HG02884 (cell line): Measurements from ENCODE around the gene SLC30A1.
"Not testable (repeated sequence)": the region's sequence is repeated elsewhere in the genome, so short reads cannot be mapped to it uniquely, and the experiment has no call there.

Source experiments
- ATAC-seq: cut with Tn5 transposase; IDR thresholded peaks from one replicate; pipeline ENCODE4 v1.9.1; 2021; ENCODE audit warnings: mild to moderate bottlenecking, moderate library complexity; ENCODE audit not compliant: unreplicated experiment

SLC30A1 gene, protein sequence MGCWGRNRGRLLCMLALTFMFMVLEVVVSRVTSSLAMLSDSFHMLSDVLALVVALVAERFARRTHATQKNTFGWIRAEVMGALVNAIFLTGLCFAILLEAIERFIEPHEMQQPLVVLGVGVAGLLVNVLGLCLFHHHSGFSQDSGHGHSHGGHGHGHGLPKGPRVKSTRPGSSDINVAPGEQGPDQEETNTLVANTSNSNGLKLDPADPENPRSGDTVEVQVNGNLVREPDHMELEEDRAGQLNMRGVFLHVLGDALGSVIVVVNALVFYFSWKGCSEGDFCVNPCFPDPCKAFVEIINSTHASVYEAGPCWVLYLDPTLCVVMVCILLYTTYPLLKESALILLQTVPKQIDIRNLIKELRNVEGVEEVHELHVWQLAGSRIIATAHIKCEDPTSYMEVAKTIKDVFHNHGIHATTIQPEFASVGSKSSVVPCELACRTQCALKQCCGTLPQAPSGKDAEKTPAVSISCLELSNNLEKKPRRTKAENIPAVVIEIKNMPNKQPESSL

DNA sequence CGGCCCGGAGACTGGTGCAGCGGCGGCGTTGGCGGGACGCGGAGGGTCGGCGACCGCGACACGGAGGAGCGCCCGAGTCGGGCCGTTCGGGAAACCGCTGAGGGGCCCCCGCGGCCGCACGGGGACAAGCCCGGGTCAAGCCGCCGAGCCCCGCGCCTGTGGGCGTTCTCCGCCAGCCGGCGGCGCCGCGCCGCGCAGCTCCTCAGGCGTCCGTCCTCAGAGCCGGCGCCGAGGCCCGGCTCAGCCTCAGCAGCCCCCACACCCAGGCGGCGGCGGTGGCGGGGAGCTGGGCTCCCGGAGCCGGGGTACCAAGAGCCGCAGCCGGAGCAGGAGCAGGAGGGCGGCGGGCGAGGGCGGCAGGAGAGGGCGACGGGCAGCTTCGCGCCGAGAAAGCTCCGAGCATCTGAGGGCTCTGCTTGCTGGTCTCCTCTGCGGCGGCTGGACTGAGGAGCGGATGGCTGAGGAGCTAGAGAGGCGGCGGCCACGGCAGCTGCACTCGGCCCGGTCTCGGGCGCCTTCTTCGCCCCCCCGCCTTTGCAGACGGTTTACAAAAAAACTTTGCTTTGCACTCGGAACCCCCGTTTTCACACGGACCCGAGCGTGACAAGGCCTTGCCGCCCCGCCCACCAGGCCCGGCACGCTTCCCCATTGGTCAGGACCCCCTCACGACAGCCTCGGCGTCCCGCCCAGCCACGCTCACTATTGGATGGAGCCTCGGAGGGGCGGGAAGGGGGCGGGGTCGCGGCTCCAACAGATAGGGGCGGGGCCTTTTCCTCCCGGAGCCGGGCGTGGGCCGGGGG lies at the start of gene SLC30A1:
Gene SLC30A1, minus strand, starts transcription at position 522 of the 800 bp plus-strand sequence. CDS start 549 bp downstream, outside the sequence.
- peak; percentile 82 for ATAC-seq

DNA sequence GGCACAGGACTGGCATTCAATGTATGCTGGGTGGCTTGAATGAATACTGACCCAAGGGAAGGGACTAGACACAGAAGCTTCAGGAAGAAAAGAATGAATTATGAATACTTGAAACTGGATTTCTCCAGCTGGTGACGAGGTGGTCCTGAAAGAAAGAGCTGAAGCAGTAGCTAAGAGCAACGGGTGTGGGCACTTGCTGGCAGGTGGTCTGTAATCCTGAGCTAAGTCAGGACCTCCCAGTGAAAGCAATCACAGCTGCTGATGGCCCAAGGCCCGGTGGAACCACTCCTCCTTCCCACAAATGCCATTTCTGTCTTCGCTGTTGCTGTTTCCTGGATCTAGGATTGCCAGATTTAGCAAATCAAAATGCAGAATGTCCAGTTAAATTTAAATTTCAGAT lies 49.5 kb upstream of the SLC30A1 start:
- ATAC-seq: no peak

DNA sequence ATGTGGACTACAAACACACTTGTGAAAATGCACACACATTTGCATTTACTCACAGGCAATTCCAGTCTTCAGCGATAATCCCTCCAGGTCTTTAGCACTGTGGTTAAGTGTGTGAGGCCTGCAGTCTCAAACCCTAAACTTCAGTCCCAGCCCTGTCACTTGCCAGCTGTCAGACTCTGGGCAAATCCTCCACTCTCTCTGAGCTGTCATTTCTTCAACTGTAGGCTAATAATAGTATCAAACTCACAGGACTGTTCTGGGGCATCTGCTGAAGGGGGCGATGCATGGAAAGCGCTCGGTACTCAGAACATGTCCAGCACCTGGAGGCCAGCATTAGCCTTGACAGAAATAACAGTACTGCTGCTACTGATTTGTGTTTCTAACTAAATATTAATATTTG lies 48.3 kb upstream of the SLC30A1 start:
- ATAC-seq: no peak

DNA sequence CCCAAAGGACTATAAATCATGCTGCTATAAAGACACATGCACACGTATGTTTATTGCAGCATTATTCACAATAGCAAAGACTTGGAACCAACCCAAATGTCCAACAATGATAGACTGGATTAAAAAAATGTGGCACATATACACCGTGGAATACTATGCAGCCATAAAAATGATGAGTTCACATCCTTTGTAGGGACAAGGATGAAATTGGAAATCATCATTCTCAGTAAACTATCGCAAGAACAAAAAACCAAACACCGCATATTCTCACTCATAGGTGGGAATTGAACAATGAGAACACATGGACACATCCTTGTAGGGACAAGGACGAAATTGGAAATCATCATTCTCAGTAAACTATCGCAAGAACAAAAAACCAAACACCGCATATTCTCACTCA lies 46.9 kb upstream of the SLC30A1 start:
- ATAC-seq: not testable (repeated sequence)

DNA sequence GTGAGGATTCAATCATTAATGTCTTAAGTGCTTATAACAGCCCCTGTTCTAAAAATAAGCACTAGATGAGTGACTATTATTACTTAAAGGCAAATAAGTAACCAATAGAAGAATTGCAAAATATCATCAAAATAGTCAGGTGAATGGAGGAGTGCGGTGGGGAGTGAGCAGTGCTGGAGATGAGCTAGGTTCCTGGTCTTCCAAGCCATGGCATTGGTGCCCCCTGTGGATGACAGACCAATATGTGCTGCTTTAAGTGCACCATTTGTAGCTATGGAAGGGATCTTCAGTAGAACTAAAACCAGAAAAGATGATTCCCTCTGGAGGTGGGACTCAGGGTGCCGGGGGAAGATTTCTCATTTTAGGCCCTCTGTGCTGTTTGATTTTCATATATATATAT lies 46.1 kb upstream of the SLC30A1 start:
- ATAC-seq: no peak

DNA sequence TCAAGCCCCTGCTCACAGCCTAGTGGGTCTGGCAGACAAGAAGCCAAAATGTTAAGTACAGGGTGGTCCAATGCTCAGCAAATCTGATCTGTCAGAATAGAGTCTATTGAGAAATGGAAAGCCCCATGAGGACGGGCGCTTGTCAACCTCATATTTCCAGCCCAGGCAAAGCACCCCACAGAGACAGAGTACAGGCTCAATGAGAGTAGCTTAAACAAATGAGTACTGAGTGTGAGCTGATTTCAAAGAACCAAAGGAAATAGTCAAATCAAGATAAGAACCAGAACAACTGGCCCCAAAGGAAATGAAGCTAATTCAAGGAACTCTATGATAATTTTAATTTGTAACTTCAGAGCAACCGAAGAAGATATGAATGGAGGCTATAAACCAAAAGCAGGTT lies 44.6 kb upstream of the SLC30A1 start:
- no peak for ATAC-seq

DNA sequence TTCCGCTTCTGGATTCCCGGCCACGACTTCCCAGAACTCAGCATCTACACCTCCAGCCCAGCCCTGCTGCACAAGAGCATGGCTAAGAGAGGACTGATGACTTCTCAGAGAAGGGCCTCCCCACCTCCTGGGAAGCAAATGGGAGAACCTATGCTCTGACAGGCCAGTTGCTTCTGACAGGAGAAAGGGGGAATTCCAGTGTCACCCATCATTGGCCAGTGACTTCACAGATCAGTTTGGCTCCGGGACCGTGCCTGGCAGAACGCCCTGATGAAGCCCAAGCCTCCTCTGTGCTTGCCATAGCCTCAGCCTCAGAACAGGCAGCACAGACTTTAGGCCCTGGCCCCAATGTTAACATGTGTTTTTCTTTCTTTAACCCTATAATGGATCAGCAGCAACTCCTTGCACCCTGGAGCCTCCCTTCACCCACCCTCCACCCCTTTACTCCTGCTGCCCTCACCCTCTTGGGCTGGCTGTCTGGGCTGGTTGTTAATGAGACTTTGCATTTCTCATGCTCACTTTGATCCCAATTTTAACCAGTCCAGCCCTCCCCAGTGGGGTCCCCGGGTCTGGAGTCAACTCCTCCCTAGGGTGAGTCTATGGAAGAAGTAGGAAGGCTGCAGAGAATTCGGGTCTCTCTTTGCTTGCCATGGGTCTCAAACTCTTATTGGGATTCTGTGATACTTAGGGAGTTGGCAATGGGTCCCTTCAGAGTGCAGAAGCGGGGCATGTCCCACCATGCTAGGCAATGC lies 42.7 kb upstream of the SLC30A1 start:
- no peak for ATAC-seq

DNA sequence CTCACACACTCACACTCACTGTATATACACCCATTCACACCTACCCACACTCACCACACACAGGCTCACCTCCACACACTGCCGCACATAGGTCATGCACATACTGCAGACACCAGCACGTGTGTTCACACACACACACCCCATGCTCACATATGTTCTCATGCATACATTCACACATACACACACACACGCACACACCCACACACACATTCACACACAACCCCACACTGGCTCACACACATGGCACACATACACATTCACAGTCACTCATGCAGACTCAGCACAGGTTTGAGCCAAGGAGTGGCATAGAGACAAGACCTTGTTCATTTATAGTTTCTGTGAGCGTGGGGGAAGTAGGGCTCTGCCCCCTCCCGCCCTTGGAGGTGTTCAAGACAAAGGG lies 41.1 kb upstream of the SLC30A1 start:
- ATAC-seq: no peak

DNA sequence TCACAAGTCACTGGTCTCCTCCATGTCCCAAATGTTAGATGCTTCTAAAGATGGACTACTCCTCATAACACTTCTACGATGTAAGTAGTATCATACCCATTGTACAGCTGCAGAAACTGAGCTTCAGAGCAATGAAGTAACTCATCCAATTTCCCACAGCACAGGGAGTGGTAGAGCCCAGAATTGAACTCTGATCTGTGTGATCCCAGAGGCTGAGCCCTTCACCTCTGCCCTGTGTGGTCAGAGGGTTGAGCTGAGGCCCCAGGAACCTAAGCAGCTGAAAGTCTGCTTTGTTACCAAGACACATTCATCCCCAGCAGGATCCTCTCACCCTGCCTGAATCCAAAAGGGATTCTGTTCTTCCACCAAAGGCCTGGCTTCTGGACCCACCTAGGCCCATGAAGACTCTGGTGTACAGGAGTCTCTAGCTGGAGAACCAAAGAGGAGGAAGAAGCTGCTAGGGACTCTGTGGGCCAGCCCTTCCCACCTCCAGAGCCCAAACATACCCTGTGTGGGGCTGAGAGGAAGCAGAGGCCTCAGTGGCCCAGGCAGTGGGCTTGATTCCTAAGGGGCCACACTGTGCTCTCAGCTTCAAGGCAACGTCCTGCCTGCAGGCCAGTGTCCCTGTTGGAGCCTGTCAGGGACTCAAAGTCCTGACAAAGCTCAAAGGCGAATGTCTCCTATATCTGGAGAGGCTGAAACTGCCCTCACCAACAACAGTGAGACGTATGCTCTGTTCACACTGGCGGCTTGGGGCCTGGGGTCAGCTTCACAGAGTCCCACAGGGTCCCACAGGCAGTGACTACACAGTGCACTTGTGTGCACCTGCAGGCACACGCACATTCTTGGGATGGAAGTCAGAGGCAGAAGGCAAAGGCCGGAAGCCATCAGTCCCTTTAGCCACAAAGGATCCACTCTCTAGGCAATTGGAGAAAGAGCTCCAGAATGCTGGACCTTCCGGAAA lies 40.4 kb upstream of the SLC30A1 start:
- no peak for ATAC-seq

DNA sequence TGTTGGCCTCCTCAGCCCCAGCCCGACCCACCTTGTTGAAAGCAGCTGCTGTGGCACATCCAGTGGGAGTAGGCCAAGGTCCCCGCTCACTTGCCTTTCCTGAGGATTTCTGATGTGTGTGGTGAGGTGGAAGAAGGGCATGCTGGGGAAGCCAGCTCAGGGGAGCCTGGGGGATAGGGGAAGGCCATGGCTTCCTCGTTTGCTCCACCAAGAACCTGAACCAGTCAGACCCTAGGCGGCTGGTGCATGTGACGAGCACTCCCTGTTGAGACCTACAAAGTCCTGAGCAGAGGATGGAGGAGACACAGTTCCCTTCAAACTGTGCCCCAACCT lies 38.0 kb upstream of the SLC30A1 start:
- ATAC-seq: no peak

DNA sequence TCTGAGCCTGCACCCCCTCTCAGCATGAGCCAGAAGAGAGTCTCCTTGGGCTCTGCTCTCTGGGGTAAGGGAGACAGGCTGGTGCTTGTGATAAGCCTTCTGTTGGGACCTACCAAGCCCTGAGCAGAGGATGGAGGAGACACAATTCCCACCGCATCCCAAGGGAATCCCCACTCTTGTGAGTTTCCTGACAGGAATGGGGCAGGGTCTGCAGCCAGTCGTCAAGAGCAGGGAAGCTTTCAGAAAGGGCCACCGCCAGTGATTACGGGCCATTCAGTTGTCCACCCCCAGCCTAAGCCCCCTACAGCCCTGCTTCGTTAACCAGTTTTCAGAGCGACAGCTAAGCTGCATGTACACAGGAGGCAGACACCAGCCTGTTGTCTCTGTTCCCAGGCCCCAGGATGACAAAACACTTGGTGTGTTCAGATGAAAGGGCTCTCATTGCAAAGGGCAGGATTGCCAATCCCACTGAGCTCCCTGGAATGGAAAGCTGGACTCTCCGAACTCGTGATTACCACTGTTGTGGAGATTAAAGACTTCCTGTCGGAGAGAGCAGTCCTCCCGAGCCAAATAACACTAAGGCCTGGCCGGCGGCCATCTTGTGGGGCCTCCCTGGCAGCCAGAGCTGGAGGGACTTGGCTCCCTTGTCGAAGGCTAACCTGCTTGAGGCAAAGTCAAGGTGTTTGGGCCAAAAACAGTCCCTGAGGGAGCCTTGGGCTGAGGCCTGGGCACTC lies 37.4 kb upstream of the SLC30A1 start:
- ATAC-seq: no peak

DNA sequence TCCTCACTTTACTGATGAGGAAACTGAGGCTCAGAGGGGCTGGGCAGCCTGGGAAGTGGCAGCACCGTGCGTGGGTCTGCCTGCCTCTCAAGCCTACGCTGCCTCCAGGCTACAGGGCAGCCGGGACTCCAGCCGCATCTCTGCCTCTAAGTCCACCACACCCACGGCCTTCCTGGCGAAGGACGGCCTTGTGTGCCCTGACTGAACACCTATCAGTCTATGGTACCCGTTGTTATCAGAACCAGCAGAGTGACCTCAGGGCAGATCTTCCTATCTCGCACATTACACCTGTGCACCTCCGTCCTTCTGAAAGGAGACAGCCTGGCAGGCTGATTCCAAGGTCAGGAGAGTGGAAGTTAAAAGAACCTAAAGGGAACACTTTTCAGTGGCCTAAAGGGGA lies 35.7 kb upstream of the SLC30A1 start:
- no peak for ATAC-seq

DNA sequence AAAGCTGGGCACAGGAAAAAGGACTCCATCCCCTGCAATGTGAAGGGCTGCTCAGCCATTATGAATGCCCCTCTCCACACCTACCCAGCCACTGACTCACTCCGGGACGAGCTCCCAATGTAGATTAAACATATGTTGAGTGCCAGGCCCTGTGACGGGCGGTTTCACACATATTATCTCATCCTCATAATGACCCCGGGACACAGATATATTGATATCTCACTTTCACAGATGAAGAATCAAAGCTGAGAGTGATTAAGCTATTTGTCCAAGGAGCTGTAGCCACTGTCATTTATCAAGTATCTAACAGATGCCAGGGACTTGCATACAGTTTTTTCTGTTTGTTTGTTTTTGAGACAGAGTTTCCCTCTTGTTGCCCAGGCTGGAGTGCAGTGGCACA lies 35.0 kb upstream of the SLC30A1 start:
- ATAC-seq: no peak

DNA sequence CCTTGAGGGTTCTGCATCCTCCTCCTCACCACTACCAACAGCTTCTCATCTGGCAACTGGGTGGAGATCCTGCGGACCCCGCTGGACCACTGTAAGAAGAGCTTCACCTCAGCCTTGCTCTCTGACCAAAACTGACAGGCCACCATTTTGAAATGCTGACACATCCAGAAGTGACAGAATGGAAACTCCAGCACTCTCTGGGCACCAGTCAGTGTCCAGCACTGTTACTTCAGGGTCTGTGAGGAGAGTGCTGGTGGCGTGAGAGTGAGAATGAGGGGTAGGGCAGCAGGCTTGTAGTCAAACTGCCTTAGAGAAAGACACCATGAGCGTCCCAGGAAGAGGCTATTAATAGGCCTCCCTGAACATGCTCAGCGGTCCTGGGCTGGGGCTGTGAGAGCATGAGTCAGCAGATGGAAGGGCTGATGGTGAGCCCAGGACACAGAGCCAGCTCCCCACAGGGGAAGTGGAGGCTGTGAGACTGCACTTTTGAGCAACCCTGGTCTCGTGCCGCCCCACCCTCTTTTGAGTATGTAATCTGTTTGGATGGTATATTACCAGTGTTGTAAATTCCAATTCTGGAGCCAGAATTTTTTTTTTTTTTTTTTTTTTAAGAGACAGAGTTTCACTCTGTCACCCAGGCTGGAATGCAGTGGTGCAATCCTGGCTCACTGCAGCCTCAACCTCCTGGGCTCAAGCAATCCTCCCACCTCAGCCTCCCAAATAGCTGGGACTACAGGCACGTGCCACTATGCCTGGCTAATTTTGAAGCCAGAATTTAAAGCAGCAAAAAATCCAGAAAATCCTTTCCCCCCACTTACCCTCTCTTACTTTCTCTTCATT lies 34.4 kb upstream of the SLC30A1 start:
- no peak for ATAC-seq

DNA sequence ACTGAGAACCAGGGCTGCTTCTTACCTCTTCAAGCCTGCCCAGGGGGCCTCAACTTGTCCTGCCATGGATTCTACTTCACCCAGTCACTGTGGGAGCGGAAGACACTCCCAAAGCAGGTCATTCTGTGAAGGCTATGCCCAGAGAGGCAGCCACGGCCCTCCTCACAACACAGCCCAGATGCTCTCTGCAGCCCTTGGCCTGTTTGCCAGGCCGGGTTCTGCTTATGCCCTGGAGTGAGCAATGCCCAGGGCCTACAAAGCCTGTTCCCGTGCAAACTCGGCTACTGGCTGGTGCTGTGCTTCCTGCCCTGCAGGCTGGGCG lies 33.8 kb upstream of the SLC30A1 start:
- ATAC-seq: no peak

DNA sequence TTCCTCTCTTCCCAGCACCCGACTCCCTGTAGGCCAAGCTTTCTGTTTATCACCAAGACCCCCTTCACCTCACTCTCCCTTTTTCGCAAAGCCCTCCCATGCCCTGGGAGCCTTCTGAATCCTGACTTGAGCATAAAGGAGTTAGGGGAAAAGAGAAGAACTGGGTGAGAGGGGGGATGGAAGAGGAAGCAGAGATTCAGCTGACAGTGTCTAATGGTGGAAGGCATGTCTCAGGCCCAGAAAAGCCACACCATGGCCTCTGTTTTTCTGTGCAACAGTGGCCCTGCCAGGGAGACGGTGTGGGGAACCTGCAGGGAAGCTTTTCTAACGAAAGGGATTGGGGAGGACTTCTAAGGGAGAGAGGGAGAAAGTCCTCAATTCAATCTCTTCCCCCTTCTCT lies 32.9 kb upstream of the SLC30A1 start:
- ATAC-seq: no peak

DNA sequence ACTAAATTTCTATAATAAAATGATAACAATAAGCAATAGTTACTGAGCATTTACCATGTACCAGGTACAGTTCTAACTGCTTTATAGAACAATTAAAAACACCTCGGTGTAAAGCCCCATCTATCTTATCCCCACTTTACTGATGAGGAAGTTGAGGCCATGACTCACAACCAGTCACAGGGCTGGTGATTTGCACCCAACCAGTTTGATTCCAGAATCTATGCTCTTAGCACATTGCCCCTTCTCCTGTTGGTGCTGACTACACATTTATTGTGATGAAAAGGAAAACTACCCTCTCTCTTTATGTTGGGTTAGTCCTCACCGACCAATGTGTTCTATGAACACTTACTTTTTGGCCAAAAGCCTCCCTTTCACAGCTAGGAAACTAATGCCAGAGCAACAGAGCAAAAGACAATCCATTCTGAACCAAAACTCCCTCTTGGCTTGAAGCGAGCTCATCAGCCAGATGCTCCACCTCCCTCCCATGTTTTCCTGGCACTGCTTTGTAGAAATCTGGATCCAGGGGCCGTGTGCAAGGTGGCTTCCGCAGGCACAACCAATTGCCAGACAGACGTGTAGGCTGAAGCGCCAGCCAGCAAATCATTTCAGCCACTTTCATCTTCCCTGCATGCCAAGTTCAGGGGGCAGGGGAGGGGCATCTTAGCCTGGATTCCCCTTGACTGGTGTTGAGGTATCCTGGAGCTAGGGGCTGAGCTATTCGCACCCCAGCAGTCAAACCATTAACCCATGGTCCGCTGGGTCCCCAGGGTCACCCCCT lies 32.0 kb upstream of the SLC30A1 start:
- no peak for ATAC-seq
